Upper lobe of left lung (tissue), 6 donors: ENCODE data around the gene ANKRD42. TPM values are rescaled to one million over a fixed set of nuclear protein-coding genes. Genes with fewer than 3 reads are reported as not detected.

Experiments
- ATAC-seq, 2 donors: fragments of 200-7000 bp; cut with Tn5 transposase; one replicate each; pipeline ENCODE4 v1.9.1; 2022; ENCODE audit warnings: mild to moderate bottlenecking in 2 of 2, moderate library complexity in 2 of 2; ENCODE audit not compliant: low FRiP score in 2 of 2
- DNase-seq, 2 donors: peaks; one replicate each; pipeline ENCODE4 v3.0.0-alpha.2; 2019 to 2020
- H3K27ac ChIP-seq, 4 donors: fragments of 200-600 bp; sonication (generic); one replicate each; pipeline ENCODE4 v1.5.1; 2016 to 2019
- H3K27me3 ChIP-seq, 4 donors: fragments of 200-600 bp; sonication (generic); one replicate each; pipeline ENCODE4 v1.5.1; 2017 to 2019
- H3K36me3 ChIP-seq, 4 donors: fragments of 200-600 bp; sonication (generic); one replicate each; pipeline ENCODE4 v1.5.1; 2016 to 2019
- H3K4me1 ChIP-seq, 4 donors: fragments of 200-600 bp; sonication (generic); one replicate each; pipeline ENCODE4 v1.5.1; 2018 to 2019
- H3K4me3 ChIP-seq, 4 donors: fragments of 200-600 bp; sonication (generic); one replicate each; pipeline ENCODE4 v1.5.1; 2017 to 2019; ENCODE audit warnings: mild to moderate bottlenecking in 2 of 4, moderate library complexity in 1 of 4
- H3K9me3 ChIP-seq, 4 donors: fragments of 200-600 bp; sonication (generic); one replicate each; pipeline ENCODE4 v1.5.1; 2018 to 2019
- EP300 ChIP-seq, 4 donors: sonication (generic); formaldehyde crosslinking; IDR thresholded peaks; one replicate each; pipeline ENCODE4 v1.5.1; 2017; ENCODE audit warnings: antibody characterized with exemption in 4 of 4, control low read depth in 2 of 4
- POLR2A ChIP-seq, 4 donors: fragments of 450-650 bp; IDR thresholded peaks; one replicate each; pipeline ENCODE4 v1.5.1; 2016 to 2017; ENCODE audit warnings: antibody characterized with exemption in 4 of 4, mild to moderate bottlenecking in 2 of 4
- POLR2AphosphoS5 ChIP-seq, 2 donors: sonication (generic); formaldehyde crosslinking; IDR thresholded peaks; one replicate each; pipeline ENCODE4 v1.5.1; 2017; ENCODE audit warnings: antibody characterized with exemption in 2 of 2
- WGBS, 2 donors: methylation state at CpG; one replicate each; pipeline ENCODE4 v1.1.5; 2017 to 2018; 5-methylcytosine and 5-hydroxymethylcytosine counted together
- total RNA-seq, 6 donors: library from RNA; depleted of rRNA in 4 of 6; stranded (reverse); fragments of >200 nt in 4 of 6; gene quantifications; one replicate each; pipeline versions ENCODE4 v1.1.0 to v1.2.1, GENCODE V29; 2016 to 2021
- TF ChIP-seq, protein P1 (sequence below), 6 experiments: fragments of 450-650 bp in 4 of 6; fragments of 200-600 bp in 2 of 6; sonication (generic) in 2 of 6; IDR thresholded peaks; one replicate each; pipeline ENCODE4 v1.5.1; 2016 to 2019; ENCODE audit warnings: antibody characterized with exemption in 6 of 6
- donor health status: DM: no; HTN: no; CAD: no; lungs with moderate emphysema.
- donor health status: DM: no; HTN: yes; CAD: no; lungs with severe emphysema.

ANKRD42 gene
- total RNA-seq, 6 donors from 2014 or later: 11.1 to 30.4 (median 15.4) TPM

DNA sequence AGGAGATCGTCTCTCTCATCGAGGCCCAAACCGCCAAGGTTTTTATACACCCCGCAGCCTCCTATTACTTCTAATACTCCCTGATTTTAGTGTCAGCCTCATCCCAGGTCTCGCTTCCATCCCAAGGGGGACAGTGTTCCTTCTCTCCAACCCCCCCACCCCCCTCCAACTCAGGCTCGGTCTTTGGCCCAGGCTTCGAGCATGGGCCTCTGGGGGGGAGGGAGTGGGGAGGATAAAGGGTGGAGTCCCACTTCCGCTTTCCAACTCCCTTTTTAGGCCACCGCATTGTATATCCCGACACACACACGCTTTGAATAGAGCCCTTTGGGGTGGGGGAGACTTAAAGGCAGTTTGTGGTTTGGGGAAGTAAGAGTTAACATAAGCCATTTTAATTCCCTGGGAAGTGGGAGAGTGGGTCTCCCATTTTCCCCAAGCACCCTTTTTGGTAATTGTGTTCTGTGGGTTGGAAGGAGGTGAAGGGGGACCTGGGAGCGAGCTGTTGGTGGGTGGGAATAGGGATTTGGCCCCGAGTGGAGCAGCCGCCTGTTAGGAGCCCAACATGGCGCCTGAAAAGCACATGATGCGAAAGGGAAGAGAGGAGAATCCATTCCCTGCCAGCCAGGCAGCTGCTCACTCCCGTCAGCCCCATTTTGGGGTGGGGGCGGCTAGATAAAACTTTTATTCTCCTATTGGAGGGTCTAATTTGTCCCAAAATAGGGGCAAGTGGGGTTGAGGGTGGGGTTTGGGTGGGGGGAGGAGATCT lies 35.7 kb upstream of the ANKRD42 start:
- no peaks in the 10 kb centered on the region for H3K27me3 ChIP-seq
- peaks cover 26 to 44% (median 30%) of the 10 kb centered on the region in 4 donors for H3K4me1 ChIP-seq
- peak; percentile 23 to 61 for ATAC-seq
- peaks cover 0 to 5% (median 0%) of the 10 kb centered on the region in 4 donors for H3K36me3 ChIP-seq
- H3K27ac ChIP-seq: peak overlapping the region; percentile 99 to 100 (median 100)
- H3K9me3 ChIP-seq: no peaks in the 10 kb centered on the region
- H3K4me3 ChIP-seq: peak overlapping the region; percentile 72 to 90 (median 90)
- DNase-seq: peak in 1 of 2 donors; percentile 53
- WGBS, 2 donors: 0 to 1% methylated on average over 18 of the region's 18 CpGs
- TF ChIP-seq POLR2AphosphoS5 (IDR thresholded peaks at IDR 0.05) (peak; percentile 22 to 58), POLR2A (IDR thresholded peaks at IDR 0.05) (peak in 2 of 4 donors; percentile 7 to 16)
- TF ChIP-seq, protein P1, sequence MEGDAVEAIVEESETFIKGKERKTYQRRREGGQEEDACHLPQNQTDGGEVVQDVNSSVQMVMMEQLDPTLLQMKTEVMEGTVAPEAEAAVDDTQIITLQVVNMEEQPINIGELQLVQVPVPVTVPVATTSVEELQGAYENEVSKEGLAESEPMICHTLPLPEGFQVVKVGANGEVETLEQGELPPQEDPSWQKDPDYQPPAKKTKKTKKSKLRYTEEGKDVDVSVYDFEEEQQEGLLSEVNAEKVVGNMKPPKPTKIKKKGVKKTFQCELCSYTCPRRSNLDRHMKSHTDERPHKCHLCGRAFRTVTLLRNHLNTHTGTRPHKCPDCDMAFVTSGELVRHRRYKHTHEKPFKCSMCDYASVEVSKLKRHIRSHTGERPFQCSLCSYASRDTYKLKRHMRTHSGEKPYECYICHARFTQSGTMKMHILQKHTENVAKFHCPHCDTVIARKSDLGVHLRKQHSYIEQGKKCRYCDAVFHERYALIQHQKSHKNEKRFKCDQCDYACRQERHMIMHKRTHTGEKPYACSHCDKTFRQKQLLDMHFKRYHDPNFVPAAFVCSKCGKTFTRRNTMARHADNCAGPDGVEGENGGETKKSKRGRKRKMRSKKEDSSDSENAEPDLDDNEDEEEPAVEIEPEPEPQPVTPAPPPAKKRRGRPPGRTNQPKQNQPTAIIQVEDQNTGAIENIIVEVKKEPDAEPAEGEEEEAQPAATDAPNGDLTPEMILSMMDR (IDR thresholded peaks at IDR 0.05): no peak

DNA sequence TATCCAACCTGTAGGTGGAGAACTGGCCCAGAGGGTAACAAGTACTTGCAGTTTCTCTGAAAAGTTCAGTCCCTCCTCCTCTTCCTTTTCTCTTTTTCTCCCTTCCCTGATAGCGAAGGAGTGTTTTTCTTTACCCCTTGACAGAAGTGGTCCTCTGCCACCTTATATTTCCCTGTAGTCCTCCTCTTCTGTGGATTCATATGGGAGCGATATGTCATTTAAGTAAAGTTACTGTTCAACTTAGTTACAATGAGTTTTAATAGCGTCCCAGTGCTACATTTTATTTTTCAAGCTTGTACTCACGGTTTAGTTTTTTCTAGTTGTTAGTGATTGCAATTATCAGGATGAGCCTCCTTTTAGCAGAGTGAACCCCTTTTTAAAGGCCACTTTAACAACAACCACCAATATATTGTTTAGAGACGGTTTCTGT lies 35.1 kb upstream of the ANKRD42 start:
- Histone ChIP-seq H3K4me1 (peaks cover 32 to 47% (median 34%) of the 10 kb centered on the region in 4 donors), H3K27me3 (no peaks in the 10 kb centered on the region), H3K4me3 (peak overlapping the region; percentile 72 to 90 (median 90)), H3K36me3 (peaks cover 0 to 5% (median 0%) of the 10 kb centered on the region in 4 donors), H3K9me3 (no peaks in the 10 kb centered on the region), H3K27ac (peak overlapping the region; percentile 99 to 100 (median 100))
- DNase-seq: no peak
- no peak for TF ChIP-seq POLR2AphosphoS5 (IDR thresholded peaks at IDR 0.05)
- TF ChIP-seq, protein P1 (IDR thresholded peaks at IDR 0.05): no peak
- TF ChIP-seq EP300 (IDR thresholded peaks at IDR 0.05): no peak
- no peak for ATAC-seq
- 0% methylated on average over 5 of the region's 5 CpGs for WGBS, 2 donors

DNA sequence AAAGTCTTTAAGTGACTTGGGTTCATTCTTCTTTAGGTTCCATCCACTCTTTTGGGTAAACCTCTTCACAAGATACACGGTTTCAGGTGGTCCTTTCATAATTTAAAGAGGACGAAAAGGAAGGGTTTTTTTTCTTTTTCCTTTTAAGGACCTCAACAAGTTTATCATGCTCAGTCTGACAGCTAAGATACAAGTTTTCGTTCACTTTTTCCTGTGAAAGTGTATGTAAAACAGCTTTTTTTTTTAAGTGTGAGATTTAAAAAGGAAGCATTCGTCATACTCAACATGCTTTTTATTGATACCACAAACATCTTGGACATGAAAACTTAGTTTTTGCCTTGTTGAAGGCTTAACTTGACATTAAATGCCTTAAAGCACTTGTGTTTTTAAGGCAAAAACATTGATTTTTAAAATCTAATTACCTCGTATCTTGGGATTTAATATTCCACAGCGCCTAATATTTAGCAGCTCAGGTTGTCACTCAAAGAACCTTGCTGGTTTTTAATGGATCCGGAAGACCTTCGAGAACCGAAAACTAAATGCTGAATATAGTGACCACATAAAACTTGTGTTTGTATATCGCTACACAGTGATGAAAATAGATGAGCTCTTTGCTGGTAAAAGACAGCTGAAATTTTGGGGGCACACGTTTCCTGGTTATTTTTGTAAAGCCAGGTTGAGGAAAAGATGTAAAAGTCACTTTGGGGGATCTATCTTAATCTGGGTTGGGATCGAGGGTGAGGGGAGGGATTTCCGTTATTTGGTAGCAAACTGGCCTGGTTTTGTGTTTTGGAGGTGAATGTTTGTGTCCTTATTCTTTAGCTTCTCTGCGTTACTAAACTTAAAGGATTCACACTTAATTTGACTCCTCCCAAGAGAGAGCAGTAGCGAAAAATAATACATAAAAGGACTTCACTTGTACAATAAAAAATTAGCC lies 34.3 kb upstream of the ANKRD42 start:
- DNase-seq (no peak), ATAC-seq (no peak)
- 4 to 5% methylated on average over 15 of the region's 15 CpGs for WGBS, 2 donors
- Histone ChIP-seq H3K36me3 (peaks cover 0 to 7% (median 0%) of the 10 kb centered on the region in 4 donors), H3K27me3 (no peaks in the 10 kb centered on the region), H3K4me1 (peaks cover 32 to 52% (median 35%) of the 10 kb centered on the region in 4 donors), H3K27ac (peak overlapping the region; percentile 16 to 100 (median 100)), H3K9me3 (no peaks in the 10 kb centered on the region), H3K4me3 (peak overlapping the region; percentile 72 to 90 (median 90))
- no peak for TF ChIP-seq POLR2A (IDR thresholded peaks at IDR 0.05)
- TF ChIP-seq, protein P1 (IDR thresholded peaks at IDR 0.05): no peak

DNA sequence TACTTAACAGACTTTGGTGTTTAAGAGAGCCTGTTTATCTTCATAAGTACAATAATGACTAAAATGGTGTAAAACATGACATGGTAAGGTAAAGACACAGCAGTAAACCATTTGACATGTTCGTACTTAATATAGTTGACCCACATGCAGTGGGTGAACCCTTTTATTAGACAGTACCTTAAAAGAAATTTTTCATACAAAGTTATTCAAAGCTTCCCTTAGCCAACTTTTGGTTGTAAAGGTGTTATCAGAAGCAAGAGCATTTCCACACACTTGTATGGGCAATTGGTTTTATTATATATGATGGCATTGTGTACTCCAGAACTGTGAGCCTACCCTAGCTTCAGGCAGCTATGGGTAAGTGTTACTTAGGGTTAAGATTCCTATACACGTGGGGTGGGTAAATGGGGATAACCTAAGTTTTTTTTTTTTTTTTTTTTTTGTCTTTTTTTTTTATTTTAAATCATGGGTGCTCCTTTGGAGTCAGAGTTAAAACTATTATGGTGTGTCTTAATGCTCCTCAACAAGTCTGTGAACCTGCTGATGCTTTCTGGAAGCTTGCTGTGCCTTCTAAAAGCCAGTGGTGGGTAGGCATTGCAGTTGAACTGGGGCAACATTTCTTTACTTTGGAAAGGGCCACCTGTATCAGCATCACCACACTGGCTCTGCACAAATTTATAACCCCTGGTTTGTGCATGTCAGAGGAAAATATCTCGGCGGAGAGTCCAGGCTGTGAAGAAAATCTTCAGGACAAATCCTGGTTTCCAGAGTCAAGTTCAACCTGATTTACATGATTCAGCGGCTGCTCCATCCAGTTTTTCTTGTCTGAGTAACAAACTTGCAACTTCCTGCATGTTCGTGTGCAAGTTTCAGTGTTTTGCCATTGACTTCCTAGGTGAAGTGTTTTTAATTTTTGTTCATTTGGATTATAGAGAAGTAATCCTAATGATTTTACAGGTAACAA lies 33.3 kb upstream of the ANKRD42 start:
- peaks cover 0 to 16% (median 3%) of the 10 kb centered on the region in 4 donors for H3K36me3 ChIP-seq
- no peak for ATAC-seq
- peaks cover 32 to 52% (median 35%) of the 10 kb centered on the region in 4 donors for H3K4me1 ChIP-seq
- no peaks in the 10 kb centered on the region for H3K27me3 ChIP-seq
- 13 to 20% methylated on average over 6 of the region's 6 CpGs for WGBS, 2 donors
- TF ChIP-seq EP300 (IDR thresholded peaks at IDR 0.05): no peak
- TF ChIP-seq, protein P1 (IDR thresholded peaks at IDR 0.05): no peak
- no peak for TF ChIP-seq POLR2AphosphoS5 (IDR thresholded peaks at IDR 0.05)
- TF ChIP-seq POLR2A (IDR thresholded peaks at IDR 0.05): no peak
- DNase-seq: peak in 1 of 2 donors; percentile 53
- peak overlapping the region; percentile 6 to 100 (median 53) for H3K27ac ChIP-seq
- peak overlapping the region; percentile 72 to 90 (median 90) for H3K4me3 ChIP-seq
- H3K9me3 ChIP-seq: no peaks in the 10 kb centered on the region
